Naive thymus-derived CD4-positive, alpha-beta T cell (primary cell): ENCODE measurements around the gene CWC22. TPM values are rescaled to one million over a fixed set of nuclear protein-coding genes. Genes with fewer than 3 reads are reported as not detected.

Experiments used
- ATAC-seq: fragments of 150-1000 bp; cut with Tn5 transposase; 2 replicates; pipeline ENCODE4 v1.10.0; 2021; ENCODE audit warnings: mild to moderate bottlenecking, moderate library complexity
- CTCF ChIA-PET: fragments of 350-600 bp; sonication (Branson Sonifier 250); formaldehyde crosslinking; loops from one replicate; lab custom pipeline; 2021; ENCODE audit warnings: antibody characterized with exemption; lab: Charles Lee
- POLR2A ChIA-PET: fragments of 350-600 bp; sonication (Branson Sonifier 250); formaldehyde crosslinking; loops from one replicate; lab custom pipeline; 2021; ENCODE audit warnings: antibody characterized with exemption, inconsistent platforms; lab: Charles Lee
- DNase-seq, 9 donors: peaks; one replicate each; pipeline versions ENCODE4 v3.0.0 to v3.0.0-alpha.2; 2020 to 2022; ENCODE audit warnings: mixed read lengths in 1 of 9
- H3K27ac ChIP-seq: one replicate; pipeline ENCODE4 v1.7.0; 2013; ENCODE audit warnings: mild to moderate bottlenecking, low read depth, low read length, moderate library complexity
- H3K27me3 ChIP-seq, 2 donors: one replicate each; pipeline ENCODE4 v1.7.0; 2013; ENCODE audit warnings: low read length in 2 of 2, mild to moderate bottlenecking in 2 of 2, moderate library complexity in 2 of 2; ENCODE audit not compliant: control insufficient read depth in 2 of 2, insufficient read depth in 2 of 2
- H3K36me3 ChIP-seq, 3 experiments: 1 replicate in 2 of 3; 2 replicates in 1 of 3; pipeline ENCODE4 v1.7.0; 2013; ENCODE audit warnings: low read length in 3 of 3, mild to moderate bottlenecking in 3 of 3, moderate library complexity in 1 of 3; ENCODE audit not compliant: insufficient read depth in 3 of 3, control insufficient read depth in 2 of 3
- H3K4me1 ChIP-seq, 2 donors: one replicate each; pipeline ENCODE4 v1.7.0; 2013; ENCODE audit warnings: low read length in 2 of 2, mild to moderate bottlenecking in 2 of 2, moderate library complexity in 1 of 2; ENCODE audit not compliant: control insufficient read depth in 2 of 2, insufficient read depth in 2 of 2
- H3K4me3 ChIP-seq: 2 replicates; pipeline ENCODE4 v1.7.0; 2013; ENCODE audit warnings: mild to moderate bottlenecking, low read length
- H3K9me3 ChIP-seq, 3 experiments: 1 replicate in 2 of 3; 2 replicates in 1 of 3; pipeline ENCODE4 v1.7.0; 2013; ENCODE audit warnings: low read length in 3 of 3; ENCODE audit not compliant: control insufficient read depth in 2 of 3
- H3K27ac Mint-ChIP-seq, 9 donors: one replicate each; pipeline ENCODE4 v1.8.0; 2020 to 2022; ENCODE audit warnings: mixed read lengths in 9 of 9, mild to moderate bottlenecking in 8 of 9, moderate library complexity in 5 of 9, inconsistent platforms in 2 of 9
- H3K27me3 Mint-ChIP-seq, 5 donors: one replicate each; pipeline ENCODE4 v1.8.0; 2021 to 2022; ENCODE audit warnings: mixed read lengths in 5 of 5, mild to moderate bottlenecking in 1 of 5
- H3K36me3 Mint-ChIP-seq, 5 donors: one replicate each; pipeline ENCODE4 v1.8.0; 2020 to 2022; ENCODE audit warnings: mixed read lengths in 5 of 5, mild to moderate bottlenecking in 3 of 5, inconsistent platforms in 1 of 5
- H3K4me1 Mint-ChIP-seq, 7 donors: one replicate each; pipeline ENCODE4 v1.8.0; 2020 to 2022; ENCODE audit warnings: mixed read lengths in 7 of 7, mild to moderate bottlenecking in 3 of 7, inconsistent platforms in 1 of 7
- H3K4me3 Mint-ChIP-seq, 10 donors: one replicate each; pipeline ENCODE4 v1.8.0; 2020 to 2022; ENCODE audit warnings: mild to moderate bottlenecking in 10 of 10, mixed read lengths in 10 of 10, moderate library complexity in 6 of 10, inconsistent platforms in 2 of 10
- H3K9me3 Mint-ChIP-seq, 11 donors: one replicate each; pipeline ENCODE4 v1.8.0; 2020 to 2022; ENCODE audit warnings: mixed read lengths in 11 of 11, mild to moderate bottlenecking in 4 of 11, inconsistent platforms in 1 of 11, moderate library complexity in 1 of 11
- intact Hi-C, 2 donors: fragments of 100-400 bp; cut with micrococcal nuclease; formaldehyde crosslinking; loops; one replicate each; pipeline ENCODE4 v1.15.1; 2023
- polyA plus RNA-seq, 2 donors: library from polyadenylated mRNA; unstranded; fragments of 300-500 nt; fragmentation: Illumina TruSeq; gene quantifications; one replicate each; pipeline ENCODE4 v1.2.3, GENCODE V29; 2021
- total RNA-seq, 6 experiments: library from RNA in 5 of 6; stranded (reverse) in 5 of 6; gene quantifications; 1 replicate in 5 of 6; 2 replicates in 1 of 6; pipeline ENCODE4 v1.2.3 and lab custom pipeline; 2021 to 2026

The CWC22 gene
- total and polyA plus RNA-seq, 7 experiments from 2014 or later: 14.4 to 42.6 (median 30.2) TPM

GRCh38 chr2:180046202-180046601 lies 39.1 kb upstream of the CWC22 start:
- no peak overlapping the region for H3K27ac Mint-ChIP-seq

DNA sequence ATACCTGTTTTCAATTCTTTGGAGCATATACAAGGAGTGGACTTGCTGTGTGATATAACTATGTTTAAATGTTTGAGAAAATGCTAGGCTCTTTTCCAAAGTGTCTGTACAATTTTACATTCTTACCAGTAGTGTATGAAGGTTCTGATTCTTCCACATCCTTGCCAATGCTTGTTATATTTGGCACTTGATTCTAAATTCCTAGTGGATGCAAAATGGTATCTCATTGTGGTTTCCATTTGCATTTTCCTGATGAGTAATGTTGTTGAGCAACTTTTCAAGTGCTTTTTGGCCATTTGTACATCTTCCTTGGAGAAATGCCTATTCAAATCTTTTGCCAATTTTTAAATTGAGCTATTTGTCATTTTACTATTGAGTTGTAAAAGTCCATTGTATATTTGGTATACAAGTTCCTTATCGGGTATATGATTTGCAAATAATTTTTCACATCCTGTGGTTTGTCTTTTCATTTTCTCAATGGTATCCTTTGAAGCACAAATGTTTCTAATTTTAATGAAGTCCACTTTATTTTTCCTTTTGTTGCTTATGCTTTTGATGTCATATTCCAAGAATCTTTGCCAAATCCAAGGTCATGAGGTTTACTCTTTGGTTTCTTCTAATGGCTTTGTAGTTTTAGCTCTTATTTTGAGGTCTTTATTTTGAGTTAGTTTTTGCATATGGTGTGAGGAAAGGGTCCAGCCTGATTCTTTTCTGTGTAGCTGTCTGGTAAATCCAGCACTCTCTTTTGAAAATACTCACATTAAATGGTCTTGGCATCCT lies 33.2 kb upstream of the CWC22 start:
- Mint-ChIP-seq H3K27me3 (peaks cover 24 to 70% (median 48%) of the 10 kb centered on the region in 5 donors), H3K27ac (no peak overlapping the region), H3K4me3 (no peak overlapping the region), H3K36me3 (no peaks in the 10 kb centered on the region), H3K4me1 (no peaks in the 10 kb centered on the region), H3K9me3 (peaks cover 0 to 4% (median 0%) of the 10 kb centered on the region in 11 donors)
- Histone ChIP-seq H3K27ac (no peak overlapping the region), H3K4me1 (no peaks in the 10 kb centered on the region), H3K36me3 (no peaks in the 10 kb centered on the region), H3K4me3 (no peak overlapping the region), H3K27me3 (peaks cover 0 to 5% of the 10 kb centered on the region in 2 donors), H3K9me3 (no peaks in the 10 kb centered on the region)
- intact Hi-C loops: no loop called here
- ChIA-PET POLR2A (no interaction called here), CTCF (interaction anchor here (0.7 kb wide), 1 partner anchor 827 kb away, joined by 3 read pairs; no protein-coding TSS in a partner anchor)
- no peak for ATAC-seq
- DNase-seq: no peak

More at GRCh38 chr2:180046202-180046601, 39.1 kb upstream of the CWC22 start:
- no peaks in the 10 kb centered on the region for H3K9me3 Mint-ChIP-seq
- peaks cover 22 to 60% (median 41%) of the 10 kb centered on the region in 5 donors for H3K27me3 Mint-ChIP-seq
- no peaks in the 10 kb centered on the region for H3K27me3 ChIP-seq
- no peaks in the 10 kb centered on the region for H3K4me1 ChIP-seq
- no peaks in the 10 kb centered on the region for H3K36me3 ChIP-seq
- H3K4me3 ChIP-seq: no peak overlapping the region
- CTCF ChIA-PET: no interaction called here
- H3K4me1 Mint-ChIP-seq: no peaks in the 10 kb centered on the region
- no peaks in the 10 kb centered on the region for H3K9me3 ChIP-seq
- H3K4me3 Mint-ChIP-seq: no peak overlapping the region
- POLR2A ChIA-PET: no interaction called here
- no peak for ATAC-seq
- intact Hi-C loops: no loop called here
- H3K27ac ChIP-seq: no peak overlapping the region
- DNase-seq: no peak
- H3K36me3 Mint-ChIP-seq: no peaks in the 10 kb centered on the region

DNA sequence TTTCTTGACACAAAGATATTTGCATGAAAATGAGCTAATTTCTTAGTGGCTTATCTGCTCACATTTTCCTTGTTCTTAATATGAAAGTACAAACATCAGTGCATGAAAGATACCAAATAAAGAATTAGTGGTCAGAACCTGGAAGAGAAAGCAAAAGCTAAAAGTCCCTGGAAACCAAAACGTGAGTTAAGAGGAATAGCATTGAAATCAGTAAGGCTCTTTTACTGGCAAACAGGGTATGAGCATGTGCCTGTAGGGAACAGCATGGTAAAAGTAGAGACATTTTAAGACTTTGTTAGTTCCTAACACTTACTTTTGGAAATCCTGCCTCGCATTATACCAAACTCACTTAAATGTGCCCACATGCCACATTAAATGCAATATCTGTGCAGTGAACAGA lies 31.9 kb upstream of the CWC22 start:
- Mint-ChIP-seq H3K27ac (no peak overlapping the region), H3K27me3 (peaks cover 24 to 58% (median 38%) of the 10 kb centered on the region in 5 donors), H3K9me3 (peaks cover 0 to 4% (median 0%) of the 10 kb centered on the region in 11 donors), H3K4me1 (no peaks in the 10 kb centered on the region), H3K4me3 (no peak overlapping the region), H3K36me3 (no peaks in the 10 kb centered on the region)
- H3K9me3 ChIP-seq: no peaks in the 10 kb centered on the region
- H3K27ac ChIP-seq: no peak overlapping the region
- CTCF ChIA-PET: no interaction called here
- ATAC-seq: no peak
- no peaks in the 10 kb centered on the region for H3K4me1 ChIP-seq
- POLR2A ChIA-PET: no interaction called here
- intact Hi-C loops: no loop called here
- H3K4me3 ChIP-seq: no peak overlapping the region
- no peak for DNase-seq
- no peaks in the 10 kb centered on the region for H3K36me3 ChIP-seq
- H3K27me3 ChIP-seq: peaks cover 0 to 5% of the 10 kb centered on the region in 2 donors

DNA sequence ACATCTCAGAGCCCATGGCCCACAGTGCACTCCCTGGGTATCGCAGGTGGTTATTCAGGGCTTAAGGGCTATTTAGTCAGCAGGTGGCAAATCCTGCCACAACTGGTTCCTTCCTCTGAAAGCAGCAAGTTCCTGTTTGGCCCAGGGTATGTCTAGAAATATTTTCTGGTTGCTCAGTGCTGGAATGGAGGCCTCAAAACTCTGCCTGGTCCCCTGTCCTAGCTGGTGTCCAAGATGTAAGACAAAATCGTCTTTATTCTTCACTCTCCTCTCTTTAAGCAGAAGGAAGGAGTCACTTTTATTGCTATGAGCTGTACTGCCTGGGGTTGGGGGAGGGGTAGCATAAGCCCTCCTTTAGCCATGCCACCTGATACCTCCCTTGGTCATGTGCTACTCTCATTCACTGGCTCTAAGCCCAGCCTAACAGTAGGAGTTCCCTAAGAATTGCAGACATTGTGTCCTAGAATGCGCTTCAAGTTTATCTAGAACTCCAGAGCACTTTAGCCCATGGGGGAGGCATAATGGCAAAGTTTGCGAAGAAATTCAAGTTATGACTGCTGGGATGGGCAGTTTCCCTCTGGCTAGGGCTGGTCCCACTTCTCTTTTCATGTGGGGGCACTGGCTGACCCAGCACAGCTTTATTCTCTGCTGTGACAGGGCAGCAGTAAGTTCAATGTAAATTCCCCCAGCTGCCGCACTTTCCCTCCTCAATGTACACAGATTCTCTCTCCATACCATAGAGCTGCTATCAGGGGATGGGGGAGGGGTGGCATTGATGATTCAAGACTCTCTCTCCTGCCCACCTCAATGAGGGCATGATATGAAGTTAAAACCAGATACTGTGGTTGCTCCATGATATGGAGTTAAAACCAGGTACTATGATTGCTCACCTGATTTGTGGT lies 27.1 kb upstream of the CWC22 start:
- Histone ChIP-seq H3K36me3 (no peaks in the 10 kb centered on the region), H3K9me3 (no peaks in the 10 kb centered on the region), H3K27ac (no peak overlapping the region), H3K4me3 (no peak overlapping the region), H3K4me1 (no peaks in the 10 kb centered on the region), H3K27me3 (peaks cover 5 to 6% of the 10 kb centered on the region in 2 donors)
- H3K9me3 Mint-ChIP-seq: peaks cover 0 to 28% (median 13%) of the 10 kb centered on the region in 11 donors
- ChIA-PET POLR2A (no interaction called here), CTCF (no interaction called here)
- no peak overlapping the region for H3K27ac Mint-ChIP-seq
- H3K27me3 Mint-ChIP-seq: peaks cover 14 to 64% (median 30%) of the 10 kb centered on the region in 5 donors
- H3K36me3 Mint-ChIP-seq: peaks cover 0 to 8% (median 0%) of the 10 kb centered on the region in 5 donors
- no peak overlapping the region for H3K4me3 Mint-ChIP-seq
- no peak for DNase-seq
- no peak for ATAC-seq
- intact Hi-C loops: no loop called here
- H3K4me1 Mint-ChIP-seq: no peaks in the 10 kb centered on the region

DNA sequence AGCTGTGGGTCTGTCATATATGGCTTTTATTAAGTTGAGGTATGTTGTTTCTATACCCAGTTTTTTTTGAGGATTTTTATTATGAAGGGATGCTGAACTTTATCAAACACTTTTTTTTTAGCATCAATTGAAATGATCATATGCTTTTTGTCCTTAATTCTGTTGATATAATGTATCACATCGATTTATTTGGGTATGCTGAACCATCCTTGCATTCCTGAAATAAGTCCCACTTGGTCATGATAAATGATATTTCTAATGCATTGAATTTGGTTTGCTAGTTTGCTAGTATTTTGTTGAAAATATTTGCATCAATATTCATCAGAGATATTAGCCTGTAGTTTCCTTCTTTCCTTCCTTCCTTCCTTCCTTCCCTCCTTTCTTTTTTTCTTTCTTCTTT lies 22.5 kb upstream of the CWC22 start:
- Histone ChIP-seq H3K27me3 (peaks cover 0 to 6% of the 10 kb centered on the region in 2 donors), H3K4me1 (no peaks in the 10 kb centered on the region), H3K36me3 (no peaks in the 10 kb centered on the region), H3K4me3 (no peak overlapping the region), H3K27ac (no peak overlapping the region), H3K9me3 (no peaks in the 10 kb centered on the region)
- Mint-ChIP-seq H3K9me3 (peaks cover 0 to 43% (median 18%) of the 10 kb centered on the region in 11 donors), H3K27me3 (peaks cover 8 to 57% (median 35%) of the 10 kb centered on the region in 5 donors), H3K27ac (no peak overlapping the region), H3K4me1 (no peaks in the 10 kb centered on the region), H3K36me3 (peaks cover 0 to 8% (median 0%) of the 10 kb centered on the region in 5 donors), H3K4me3 (no peak overlapping the region)
- no peak for ATAC-seq
- POLR2A ChIA-PET: no interaction called here
- DNase-seq: no peak
- CTCF ChIA-PET: no interaction called here
- intact Hi-C loops: no loop called here

DNA sequence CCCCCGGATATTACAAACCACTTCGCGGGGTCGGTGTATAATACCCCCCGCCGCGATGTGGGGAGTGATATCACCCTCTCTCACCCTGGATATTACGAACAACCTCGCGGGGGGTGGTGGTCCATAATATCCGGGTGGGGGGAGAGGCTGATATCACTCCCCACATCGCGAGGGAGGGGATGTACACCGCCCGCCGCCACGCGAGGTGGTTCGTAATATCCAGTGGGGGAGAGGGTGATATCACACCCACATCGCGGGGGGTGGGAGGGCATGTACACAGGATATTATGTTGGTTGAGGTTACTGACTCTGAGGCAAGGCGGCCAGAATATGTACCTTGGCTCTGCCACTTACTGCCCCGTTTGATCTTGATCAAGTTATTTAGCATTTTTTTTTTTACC lies 14.8 kb upstream of the CWC22 start:
- H3K36me3 ChIP-seq: no peaks in the 10 kb centered on the region
- CTCF ChIA-PET: interaction anchor here (0.5 kb wide), 1 partner anchor 152 kb away, joined by 4 read pairs; no protein-coding TSS in a partner anchor
- no peaks in the 10 kb centered on the region for H3K27me3 ChIP-seq
- H3K4me3 Mint-ChIP-seq: no peak overlapping the region
- no peak overlapping the region for H3K27ac Mint-ChIP-seq
- H3K4me1 ChIP-seq: no peaks in the 10 kb centered on the region
- H3K27me3 Mint-ChIP-seq: peaks cover 2 to 29% (median 21%) of the 10 kb centered on the region in 5 donors
- no peak for DNase-seq
- no peak overlapping the region for H3K27ac ChIP-seq
- no peaks in the 10 kb centered on the region for H3K9me3 ChIP-seq
- no peak for ATAC-seq
- no peaks in the 10 kb centered on the region for H3K4me1 Mint-ChIP-seq
- no peaks in the 10 kb centered on the region for H3K36me3 Mint-ChIP-seq
- no peak overlapping the region for H3K4me3 ChIP-seq
- H3K9me3 Mint-ChIP-seq: peaks cover 0 to 2% (median 0%) of the 10 kb centered on the region in 11 donors
- intact Hi-C loops: no loop called here
- POLR2A ChIA-PET: no interaction called here
